ENCODE measurements around the gene AMPD3.
"Not testable (repeated sequence)": the region's sequence is repeated elsewhere in the genome, so short reads cannot be mapped to it uniquely, and the experiment has no call there.

AMPD3 gene

GRCh38 chr11:10432493-10432892 lies 22.6 kb upstream of the AMPD3 start:
- no peak overlapping the region for H3K27ac ChIP-seq (ENCODE audit: low read depth, low read length)
- H2BK5ac ChIP-seq (ENCODE audit: low read length), result no peak overlapping the region
- WGBS (ENCODE audit: extremely low coverage, insufficient coverage, low lambda C conversion rate), result no CpG with 5 or more reads among the region's 1 CpG
- no peak overlapping the region for H2AK5ac ChIP-seq (ENCODE audit: low read length)
- H3K4me2 ChIP-seq (ENCODE audit: low read length), result no peak overlapping the region
- H4K5ac ChIP-seq (ENCODE audit: low read length), result no peak overlapping the region
- H3K36me3 ChIP-seq (ENCODE audit: control insufficient read depth, insufficient read depth, low read length), result no peaks in the 10 kb centered on the region
- H2BK120ac ChIP-seq (ENCODE audit: low read depth, low read length), result no peak overlapping the region
- no peak overlapping the region for H3K18ac ChIP-seq (ENCODE audit: low read length)
- H3K23ac ChIP-seq (ENCODE audit: low read length), result no peak overlapping the region
- no peaks in the 10 kb centered on the region for H3K79me1 ChIP-seq (ENCODE audit: low read length)
- no peaks in the 10 kb centered on the region for H3K27me3 ChIP-seq (ENCODE audit: insufficient read depth, low read length, poor library complexity)
- H3K4me1 ChIP-seq (ENCODE audit: control insufficient read depth, low read depth, low read length), result peaks cover 5% of the 10 kb centered on the region
- H4K8ac ChIP-seq (ENCODE audit: low read depth, low read length), result no peak overlapping the region
- no peaks in the 10 kb centered on the region for H3K79me2 ChIP-seq (ENCODE audit: control insufficient read depth, insufficient read depth, low read length)
- H3K56ac ChIP-seq (ENCODE audit: low read length), result no peak overlapping the region
- H3K4ac ChIP-seq (ENCODE audit: low read depth, low read length), result no peak overlapping the region
- H3K4me3 ChIP-seq (ENCODE audit: low read length), result no peak overlapping the region
- no peak overlapping the region for H3K9ac ChIP-seq (ENCODE audit: low read length)
- DNase-seq, result no peak
- no peak overlapping the region for H2BK15ac ChIP-seq (replicated peaks; ENCODE audit: low read depth)

GRCh38 chr11:10432971-10433370 lies 22.1 kb upstream of the AMPD3 start:
- H2BK15ac ChIP-seq (replicated peaks; ENCODE audit: low read depth), result no peak overlapping the region
- DNase-seq, result no peak
- no peak overlapping the region for H2BK5ac ChIP-seq (ENCODE audit: low read length)
- H3K18ac ChIP-seq (ENCODE audit: low read length), result no peak overlapping the region
- WGBS (ENCODE audit: extremely low coverage, insufficient coverage, low lambda C conversion rate), result no CpG with 5 or more reads among the region's 1 CpG
- H3K36me3 ChIP-seq (ENCODE audit: control insufficient read depth, insufficient read depth, low read length), result no peaks in the 10 kb centered on the region
- no peak overlapping the region for H4K5ac ChIP-seq (ENCODE audit: low read length)
- no peak overlapping the region for H3K27ac ChIP-seq (ENCODE audit: low read depth, low read length)
- H3K4me3 ChIP-seq (ENCODE audit: low read length), result no peak overlapping the region
- no peak overlapping the region for H3K4ac ChIP-seq (ENCODE audit: low read depth, low read length)
- no peak overlapping the region for H3K23ac ChIP-seq (ENCODE audit: low read length)
- no peak overlapping the region for H2AK5ac ChIP-seq (ENCODE audit: low read length)
- no peak overlapping the region for H4K8ac ChIP-seq (ENCODE audit: low read depth, low read length)
- H3K4me1 ChIP-seq (ENCODE audit: control insufficient read depth, low read depth, low read length), result peaks cover 5% of the 10 kb centered on the region
- H3K4me2 ChIP-seq (ENCODE audit: low read length), result no peak overlapping the region
- no peak overlapping the region for H2BK120ac ChIP-seq (ENCODE audit: low read depth, low read length)
- H3K79me2 ChIP-seq (ENCODE audit: control insufficient read depth, insufficient read depth, low read length), result no peaks in the 10 kb centered on the region
- no peaks in the 10 kb centered on the region for H3K79me1 ChIP-seq (ENCODE audit: low read length)
- H3K27me3 ChIP-seq (ENCODE audit: insufficient read depth, low read length, poor library complexity), result no peaks in the 10 kb centered on the region
- H3K9ac ChIP-seq (ENCODE audit: low read length), result no peak overlapping the region
- no peak overlapping the region for H3K56ac ChIP-seq (ENCODE audit: low read length)

GRCh38 chr11:10436224-10436623 lies 18.8 kb upstream of the AMPD3 start:
- H2AK5ac ChIP-seq (ENCODE audit: low read length), result no peak overlapping the region
- DNase-seq, result no peak
- H3K79me2 ChIP-seq (ENCODE audit: control insufficient read depth, insufficient read depth, low read length), result no peaks in the 10 kb centered on the region
- H3K4ac ChIP-seq (ENCODE audit: low read depth, low read length), result no peak overlapping the region
- no peak overlapping the region for H3K18ac ChIP-seq (ENCODE audit: low read length)
- H3K4me2 ChIP-seq (ENCODE audit: low read length), result no peak overlapping the region
- H3K36me3 ChIP-seq (ENCODE audit: control insufficient read depth, insufficient read depth, low read length), result no peaks in the 10 kb centered on the region
- no peak overlapping the region for H4K8ac ChIP-seq (ENCODE audit: low read depth, low read length)
- H3K56ac ChIP-seq (ENCODE audit: low read length), result no peak overlapping the region
- H3K9ac ChIP-seq (ENCODE audit: low read length), result no peak overlapping the region
- H3K79me1 ChIP-seq (ENCODE audit: low read length), result no peaks in the 10 kb centered on the region
- no peak overlapping the region for H2BK5ac ChIP-seq (ENCODE audit: low read length)
- H2BK120ac ChIP-seq (ENCODE audit: low read depth, low read length), result no peak overlapping the region
- H3K27ac ChIP-seq (ENCODE audit: low read depth, low read length), result no peak overlapping the region
- H3K27me3 ChIP-seq (ENCODE audit: insufficient read depth, low read length, poor library complexity), result no peaks in the 10 kb centered on the region
- H3K4me1 ChIP-seq (ENCODE audit: control insufficient read depth, low read depth, low read length), result no peaks in the 10 kb centered on the region
- no peak overlapping the region for H4K5ac ChIP-seq (ENCODE audit: low read length)
- H3K4me3 ChIP-seq (ENCODE audit: low read length), result no peak overlapping the region
- no peak overlapping the region for H2BK15ac ChIP-seq (replicated peaks; ENCODE audit: low read depth)
- H3K23ac ChIP-seq (ENCODE audit: low read length), result no peak overlapping the region
- no CpG with 5 or more reads among the region's 1 CpG for WGBS (ENCODE audit: extremely low coverage, insufficient coverage, low lambda C conversion rate)

- not testable (repeated sequence) for H3K4me2 ChIP-seq (ENCODE audit: low read length); H3K27me3 ChIP-seq (ENCODE audit: insufficient read depth, low read length, poor library complexity); H3K23ac ChIP-seq (ENCODE audit: low read length); H2BK5ac ChIP-seq (ENCODE audit: low read length); H3K4ac ChIP-seq (ENCODE audit: low read depth, low read length); H3K56ac ChIP-seq (ENCODE audit: low read length); H4K8ac ChIP-seq (ENCODE audit: low read depth, low read length); H2AK5ac ChIP-seq (ENCODE audit: low read length); H3K18ac ChIP-seq (ENCODE audit: low read length); H2BK120ac ChIP-seq (ENCODE audit: low read depth, low read length); H3K27ac ChIP-seq (ENCODE audit: low read depth, low read length); H3K4me3 ChIP-seq (ENCODE audit: low read length); H2BK15ac ChIP-seq (replicated peaks; ENCODE audit: low read depth); DNase-seq; H3K4me1 ChIP-seq (ENCODE audit: control insufficient read depth, low read depth, low read length); H3K36me3 ChIP-seq (ENCODE audit: control insufficient read depth, insufficient read depth, low read length); H3K79me1 ChIP-seq (ENCODE audit: low read length); H3K9ac ChIP-seq (ENCODE audit: low read length); H4K5ac ChIP-seq (ENCODE audit: low read length); H3K79me2 ChIP-seq (ENCODE audit: control insufficient read depth, insufficient read depth, low read length)
- no CpG with 5 or more reads among the region's 1 CpG for WGBS (ENCODE audit: extremely low coverage, insufficient coverage, low lambda C conversion rate)
Measured at GRCh38 chr11:10436683-10437082, 18.4 kb upstream of the AMPD3 start.

- peak; percentile 31 for DNase-seq
- H3K18ac ChIP-seq (ENCODE audit: low read length), result no peak overlapping the region
- no peak overlapping the region for H2BK15ac ChIP-seq (replicated peaks; ENCODE audit: low read depth)
- no peaks in the 10 kb centered on the region for H3K36me3 ChIP-seq (ENCODE audit: control insufficient read depth, insufficient read depth, low read length)
- H3K56ac ChIP-seq (ENCODE audit: low read length), result no peak overlapping the region
- H2BK120ac ChIP-seq (ENCODE audit: low read depth, low read length), result no peak overlapping the region
- no peaks in the 10 kb centered on the region for H3K79me1 ChIP-seq (ENCODE audit: low read length)
- H3K9ac ChIP-seq (ENCODE audit: low read length), result no peak overlapping the region
- no peak overlapping the region for H4K8ac ChIP-seq (ENCODE audit: low read depth, low read length)
- no peak overlapping the region for H4K5ac ChIP-seq (ENCODE audit: low read length)
- H2BK5ac ChIP-seq (ENCODE audit: low read length), result no peak overlapping the region
- H3K23ac ChIP-seq (ENCODE audit: low read length), result no peak overlapping the region
- H2AK5ac ChIP-seq (ENCODE audit: low read length), result no peak overlapping the region
- H3K79me2 ChIP-seq (ENCODE audit: control insufficient read depth, insufficient read depth, low read length), result no peaks in the 10 kb centered on the region
- no peak overlapping the region for H3K4me2 ChIP-seq (ENCODE audit: low read length)
- H3K4ac ChIP-seq (ENCODE audit: low read depth, low read length), result no peak overlapping the region
- H3K27me3 ChIP-seq (ENCODE audit: insufficient read depth, low read length, poor library complexity), result no peaks in the 10 kb centered on the region
- H3K4me1 ChIP-seq (ENCODE audit: control insufficient read depth, low read depth, low read length), result no peaks in the 10 kb centered on the region
- H3K27ac ChIP-seq (ENCODE audit: low read depth, low read length), result no peak overlapping the region
- H3K4me3 ChIP-seq (ENCODE audit: low read length), result no peak overlapping the region
Measured at GRCh38 chr11:10438458-10438857, 16.6 kb upstream of the AMPD3 start.

- H3K27me3 ChIP-seq (ENCODE audit: insufficient read depth, low read length, poor library complexity), result no peaks in the 10 kb centered on the region
- no peak overlapping the region for H3K4me3 ChIP-seq (ENCODE audit: low read length)
- WGBS (ENCODE audit: extremely low coverage, insufficient coverage, low lambda C conversion rate), result no CpG with 5 or more reads among the region's 2 CpGs
- H3K4me1 ChIP-seq (ENCODE audit: control insufficient read depth, low read depth, low read length), result no peaks in the 10 kb centered on the region
- H3K36me3 ChIP-seq (ENCODE audit: control insufficient read depth, insufficient read depth, low read length), result no peaks in the 10 kb centered on the region
- no peak overlapping the region for H3K27ac ChIP-seq (ENCODE audit: low read depth, low read length)
- H3K4me2 ChIP-seq (ENCODE audit: low read length), result no peak overlapping the region
- H3K79me1 ChIP-seq (ENCODE audit: low read length), result no peaks in the 10 kb centered on the region
- H3K9ac ChIP-seq (ENCODE audit: low read length), result no peak overlapping the region
- H2BK15ac ChIP-seq (replicated peaks; ENCODE audit: low read depth), result no peak overlapping the region
- H3K56ac ChIP-seq (ENCODE audit: low read length), result no peak overlapping the region
- H2BK120ac ChIP-seq (ENCODE audit: low read depth, low read length), result no peak overlapping the region
- DNase-seq, result no peak
- no peaks in the 10 kb centered on the region for H3K79me2 ChIP-seq (ENCODE audit: control insufficient read depth, insufficient read depth, low read length)
- no peak overlapping the region for H3K18ac ChIP-seq (ENCODE audit: low read length)
- no peak overlapping the region for H2AK5ac ChIP-seq (ENCODE audit: low read length)
- H3K4ac ChIP-seq (ENCODE audit: low read depth, low read length), result no peak overlapping the region
- no peak overlapping the region for H3K23ac ChIP-seq (ENCODE audit: low read length)
- H4K5ac ChIP-seq (ENCODE audit: low read length), result no peak overlapping the region
- H4K8ac ChIP-seq (ENCODE audit: low read depth, low read length), result no peak overlapping the region
- no peak overlapping the region for H2BK5ac ChIP-seq (ENCODE audit: low read length)
Measured at GRCh38 chr11:10439351-10439750, 15.7 kb upstream of the AMPD3 start.
